ENCODE measurements around the gene ALOXE3. TPM values are rescaled to one million over a fixed set of nuclear protein-coding genes. Genes with fewer than 3 reads are reported as not detected.
A peak's percentile ranks its signal among the peaks of the same experiment; 100 is the strongest.

ALOXE3 gene
- total RNA-seq, 1 donor from 2014 or later, result not detected

DNA sequence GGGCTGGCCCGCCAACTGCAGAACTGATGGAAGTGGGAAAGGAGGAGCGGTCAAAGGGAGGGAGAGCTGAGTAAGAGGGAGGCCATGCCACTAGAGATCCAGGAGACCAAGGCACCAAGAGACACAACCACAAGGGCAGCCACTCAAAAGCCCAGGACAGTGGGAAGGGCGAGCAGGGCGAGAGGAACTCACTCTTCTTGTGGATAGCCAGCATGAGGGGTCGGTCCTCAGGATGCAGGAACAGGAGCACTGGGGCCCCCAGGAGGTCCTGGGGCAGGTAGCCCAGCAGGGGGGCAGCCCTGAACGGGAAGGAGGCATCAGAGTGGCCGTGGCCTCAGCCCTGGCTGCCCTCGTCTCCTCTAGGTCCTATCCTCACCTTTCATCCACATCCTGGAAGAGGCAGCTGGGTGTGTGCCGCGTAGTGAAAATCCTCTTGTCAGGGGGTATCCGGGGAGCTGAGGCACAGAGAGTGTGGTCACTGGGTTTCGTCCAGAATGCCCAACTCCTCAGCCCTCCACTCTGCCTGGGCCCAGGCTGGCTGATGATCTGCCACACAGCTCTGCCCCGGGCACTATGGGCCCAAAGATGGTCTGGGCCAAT, 29.6 kb upstream of the ALOXE3 start:
- H3K4me3 Mint-ChIP-seq (ENCODE audit: unreplicated experiment), result peak overlapping the region; percentile 65
- H3K27me3 Mint-ChIP-seq (ENCODE audit: unreplicated experiment), result peaks cover 23% of the 10 kb centered on the region
- H3K27ac Mint-ChIP-seq (ENCODE audit: unreplicated experiment), result no peak overlapping the region
- H3K9me3 Mint-ChIP-seq (ENCODE audit: unreplicated experiment), result no peaks in the 10 kb centered on the region
- no peak for TF ChIP-seq CTCF (IDR thresholded peaks at IDR 0.05; ENCODE audit: unreplicated experiment)
- H3K36me3 Mint-ChIP-seq (ENCODE audit: low read depth, unreplicated experiment), result peaks cover 28% of the 10 kb centered on the region
- DNase-seq (ENCODE audit: low spot score), result no peak
- peaks cover 10% of the 10 kb centered on the region for H3K4me1 Mint-ChIP-seq (ENCODE audit: unreplicated experiment)

- DNase-seq (ENCODE audit: low spot score), result no peak
- peaks cover 28% of the 10 kb centered on the region for H3K36me3 Mint-ChIP-seq (ENCODE audit: low read depth, unreplicated experiment)
- H3K4me3 Mint-ChIP-seq (ENCODE audit: unreplicated experiment), result peak overlapping the region; percentile 65
- H3K4me1 Mint-ChIP-seq (ENCODE audit: unreplicated experiment), result peaks cover 6% of the 10 kb centered on the region
- H3K27ac Mint-ChIP-seq (ENCODE audit: unreplicated experiment), result no peak overlapping the region
- H3K9me3 Mint-ChIP-seq (ENCODE audit: unreplicated experiment), result no peaks in the 10 kb centered on the region
- H3K27me3 Mint-ChIP-seq (ENCODE audit: unreplicated experiment), result peaks cover 19% of the 10 kb centered on the region
- TF ChIP-seq CTCF (IDR thresholded peaks at IDR 0.05; ENCODE audit: unreplicated experiment), result no peak
These were observed 29.0 kb upstream of the ALOXE3 start for GRCh38 chr17:8147141-8147804.

GRCh38 chr17:8146381-8147140, 28.2 kb upstream of the ALOXE3 start:
- Mint-ChIP-seq H3K36me3 (ENCODE audit: low read depth, unreplicated experiment) (peaks cover 30% of the 10 kb centered on the region), H3K27ac (ENCODE audit: unreplicated experiment) (no peak overlapping the region), H3K27me3 (ENCODE audit: unreplicated experiment) (peaks cover 14% of the 10 kb centered on the region), H3K9me3 (ENCODE audit: unreplicated experiment) (no peaks in the 10 kb centered on the region), H3K4me1 (ENCODE audit: unreplicated experiment) (peaks cover 3% of the 10 kb centered on the region), H3K4me3 (ENCODE audit: unreplicated experiment) (no peak overlapping the region)
- DNase-seq (ENCODE audit: low spot score), result no peak
- TF ChIP-seq CTCF (IDR thresholded peaks at IDR 0.05; ENCODE audit: unreplicated experiment), result no peak

- Mint-ChIP-seq H3K4me3 (ENCODE audit: unreplicated experiment) (no peak overlapping the region), H3K27me3 (ENCODE audit: unreplicated experiment) (peaks cover 16% of the 10 kb centered on the region), H3K4me1 (ENCODE audit: unreplicated experiment) (no peaks in the 10 kb centered on the region), H3K36me3 (ENCODE audit: low read depth, unreplicated experiment) (peaks cover 37% of the 10 kb centered on the region), H3K27ac (ENCODE audit: unreplicated experiment) (no peak overlapping the region), H3K9me3 (ENCODE audit: unreplicated experiment) (no peaks in the 10 kb centered on the region)
- TF ChIP-seq CTCF (IDR thresholded peaks at IDR 0.05; ENCODE audit: unreplicated experiment), result no peak
- no peak for DNase-seq (ENCODE audit: low spot score)
These were observed 27.5 kb upstream of the ALOXE3 start for GRCh38 chr17:8145811-8146210.
